Measurements from ENCODE around the gene ADRA2C.

ADRA2C gene

GRCh38 chr4:3773552-3774001, 7.4 kb downstream of the ADRA2C start:
- no peaks in the 10 kb centered on the region for H4K20me1 ChIP-seq (ENCODE audit: insufficient read depth, low read length)
- H3K79me2 ChIP-seq (ENCODE audit: insufficient read depth, low read length) = no peaks in the 10 kb centered on the region
- TF ChIP-seq EZH2 (IDR thresholded peaks at IDR 0.05; ENCODE audit: borderline replicate concordance, low read length) (no peak), CTCF (IDR thresholded peaks at IDR 0.05; ENCODE audit: low read length) (no peak)
- no peaks in the 10 kb centered on the region for H3K9me3 ChIP-seq (ENCODE audit: low read length)
- no peak overlapping the region for H3K27ac ChIP-seq (ENCODE audit: low read depth, low read length, poor library complexity, severe bottlenecking)
- H3K4me1 ChIP-seq (ENCODE audit: insufficient read depth, low read length, severe bottlenecking) = no peaks in the 10 kb centered on the region
- H3K36me3 ChIP-seq (ENCODE audit: insufficient read depth, low read length) = no peaks in the 10 kb centered on the region
- no peak overlapping the region for H2AFZ ChIP-seq (ENCODE audit: low read length)
- no peak overlapping the region for H3K4me2 ChIP-seq (ENCODE audit: low read length)
- H3F3A ChIP-seq (ENCODE audit: insufficient read depth, low read length) = no peaks in the 10 kb centered on the region
- no peaks in the 10 kb centered on the region for H3K27me3 ChIP-seq (ENCODE audit: insufficient read depth, low read length)
- no peak overlapping the region for H3K9ac ChIP-seq (ENCODE audit: low read length)
- H3K4me3 ChIP-seq (ENCODE audit: low read depth, low read length, poor library complexity, severe bottlenecking) = no peak overlapping the region
- H3K9me2 ChIP-seq (ENCODE audit: low read depth, low read length) = no peaks in the 10 kb centered on the region

- no peak for TF ChIP-seq CTCF (IDR thresholded peaks at IDR 0.05; ENCODE audit: low read length)
- no peak for TF ChIP-seq EZH2 (IDR thresholded peaks at IDR 0.05; ENCODE audit: borderline replicate concordance, low read length)
- Histone ChIP-seq H3K9ac (ENCODE audit: low read length) (no peak overlapping the region), H3K4me1 (ENCODE audit: insufficient read depth, low read length, severe bottlenecking) (no peaks in the 10 kb centered on the region)
Observed at GRCh38 chr4:3774253-3774883, 8.2 kb downstream of the ADRA2C start.

GRCh38 chr4:3775005-3775404, 8.8 kb downstream of the ADRA2C start:
- H3F3A ChIP-seq (ENCODE audit: insufficient read depth, low read length) = no peaks in the 10 kb centered on the region
- no peaks in the 10 kb centered on the region for H4K20me1 ChIP-seq (ENCODE audit: insufficient read depth, low read length)
- H3K36me3 ChIP-seq (ENCODE audit: insufficient read depth, low read length) = no peaks in the 10 kb centered on the region
- H3K9me2 ChIP-seq (ENCODE audit: low read depth, low read length) = no peaks in the 10 kb centered on the region
- H3K4me1 ChIP-seq (ENCODE audit: insufficient read depth, low read length, severe bottlenecking) = no peaks in the 10 kb centered on the region
- no peaks in the 10 kb centered on the region for H3K27me3 ChIP-seq (ENCODE audit: insufficient read depth, low read length)
- no peak overlapping the region for H3K9ac ChIP-seq (ENCODE audit: low read length)
- H3K4me3 ChIP-seq (ENCODE audit: low read depth, low read length, poor library complexity, severe bottlenecking) = no peak overlapping the region
- no peak for TF ChIP-seq CTCF (IDR thresholded peaks at IDR 0.05; ENCODE audit: low read length)
- TF ChIP-seq EZH2 (IDR thresholded peaks at IDR 0.05; ENCODE audit: borderline replicate concordance, low read length) = no peak
- H3K27ac ChIP-seq (ENCODE audit: low read depth, low read length, poor library complexity, severe bottlenecking) = no peak overlapping the region
- no peak overlapping the region for H2AFZ ChIP-seq (ENCODE audit: low read length)
- no peaks in the 10 kb centered on the region for H3K9me3 ChIP-seq (ENCODE audit: low read length)
- H3K79me2 ChIP-seq (ENCODE audit: insufficient read depth, low read length) = no peaks in the 10 kb centered on the region
- no peak overlapping the region for H3K4me2 ChIP-seq (ENCODE audit: low read length)

More at GRCh38 chr4:3774253-3774883, 8.2 kb downstream of the ADRA2C start:
- H3K4me3 ChIP-seq (ENCODE audit: low read depth, low read length, poor library complexity, severe bottlenecking) = no peak overlapping the region
- no peaks in the 10 kb centered on the region for H4K20me1 ChIP-seq (ENCODE audit: insufficient read depth, low read length)
- no peak overlapping the region for H3K4me2 ChIP-seq (ENCODE audit: low read length)
- no peaks in the 10 kb centered on the region for H3F3A ChIP-seq (ENCODE audit: insufficient read depth, low read length)
- H3K9me2 ChIP-seq (ENCODE audit: low read depth, low read length) = no peaks in the 10 kb centered on the region
- H3K9me3 ChIP-seq (ENCODE audit: low read length) = no peaks in the 10 kb centered on the region
- H3K27me3 ChIP-seq (ENCODE audit: insufficient read depth, low read length) = no peaks in the 10 kb centered on the region
- H3K79me2 ChIP-seq (ENCODE audit: insufficient read depth, low read length) = no peaks in the 10 kb centered on the region
- no peak overlapping the region for H3K27ac ChIP-seq (ENCODE audit: low read depth, low read length, poor library complexity, severe bottlenecking)
- no peaks in the 10 kb centered on the region for H3K36me3 ChIP-seq (ENCODE audit: insufficient read depth, low read length)
- H2AFZ ChIP-seq (ENCODE audit: low read length) = no peak overlapping the region

Data from OCI-LY1 (cell line).